BJ (cell line): ENCODE data around the gene DPYD. TPM values are rescaled to one million over a fixed set of nuclear protein-coding genes. Genes with fewer than 3 reads are reported as not detected.

Experiments used
- CTCF ChIA-PET: fragments of 350-600 bp; formaldehyde crosslinking; extraction: SDS; loops from one replicate; lab custom pipeline; 2021; ENCODE audit warnings: antibody characterized with exemption, inconsistent platforms; lab: Yijun Ruan, JAX
- POLR2A ChIA-PET: fragments of 300-600 bp; sonication (Branson Sonifier 250); formaldehyde crosslinking; extraction: SDS; loops from one replicate; lab custom pipeline; 2021; ENCODE audit warnings: antibody characterized with exemption; lab: Charles Lee
- DNase-seq: peaks from one replicate; pipeline ENCODE4 v3.0.0-alpha.2; 2011; ENCODE audit warnings: low read depth
- H3K27me3 ChIP-seq: 2 replicates; pipeline ENCODE4 v1.6.0; 2011; ENCODE audit warnings: low read length; ENCODE audit not compliant: control insufficient read depth, insufficient read depth
- H3K36me3 ChIP-seq: 2 replicates; pipeline ENCODE4 v1.5.1; 2011; ENCODE audit warnings: low read length; ENCODE audit not compliant: control insufficient read depth, insufficient read depth
- H3K4me3 ChIP-seq: 2 replicates; pipeline ENCODE4 v1.5.1; 2011; ENCODE audit warnings: low read depth, mild to moderate bottlenecking, control low read depth, low read length
- CTCF ChIP-seq: IDR thresholded peaks from 2 replicates; pipeline ENCODE4 v1.5.1; 2011; ENCODE audit warnings: low read depth, mild to moderate bottlenecking, control low read depth, inconsistent platforms, low read length, moderate library complexity; ENCODE audit not compliant: insufficient read depth
- polyA plus RNA-seq: library from polyadenylated mRNA; depleted of rRNA; stranded (reverse); fragments of >200 nt; gene quantifications from 2 replicates; pipeline ENCODE4 v1.2.3, GENCODE V29; 2011

Gene DPYD
- polyA plus RNA-seq, 1 experiment, result 13.1 TPM

- DNase-seq, result no peak
- Histone ChIP-seq H3K27me3 (no peaks in the 10 kb centered on the region), H3K36me3 (no peaks in the 10 kb centered on the region), H3K4me3 (no peak overlapping the region)
- ChIA-PET CTCF (no interaction called here), POLR2A (no interaction called here)
- TF ChIP-seq CTCF, result no peak
Measured at GRCh38 chr1:97867127-97867526, 53.7 kb downstream of the DPYD start.

- no peak for DNase-seq
- CTCF ChIA-PET, result interaction anchor here (0.6 to 1.0 kb wide), 2 partner anchors 8 to 184 kb away, joined by 3 to 4 read pairs; no protein-coding TSS in a partner anchor
- no peaks in the 10 kb centered on the region for H3K27me3 ChIP-seq
- no peaks in the 10 kb centered on the region for H3K36me3 ChIP-seq
- POLR2A ChIA-PET, result no interaction called here
- no peak overlapping the region for H3K4me3 ChIP-seq
- TF ChIP-seq CTCF, result no peak
Measured at GRCh38 chr1:97864615-97865014, 56.2 kb downstream of the DPYD start.

GRCh38 chr1:97853221-97853620, 67.6 kb downstream of the DPYD start:
- Histone ChIP-seq H3K4me3 (no peak overlapping the region), H3K36me3 (peaks cover 2% of the 10 kb centered on the region; the same call in 1 of the 2 replicates), H3K27me3 (no peaks in the 10 kb centered on the region)
- ChIA-PET POLR2A (no interaction called here), CTCF (interaction anchor here (0.6 kb wide), 1 partner anchor 20 kb away, joined by 3 read pairs; no protein-coding TSS in a partner anchor)
- no peak for TF ChIP-seq CTCF
- no peak for DNase-seq

GRCh38 chr1:97849345-97850340, 71.2 kb downstream of the DPYD start:
- peak; percentile 71 for DNase-seq
- Histone ChIP-seq H3K4me3 (no peak overlapping the region), H3K36me3 (peaks cover 6% of the 10 kb centered on the region), H3K27me3 (no peaks in the 10 kb centered on the region)
- POLR2A ChIA-PET, result no interaction called here
- TF ChIP-seq CTCF, result no peak
- CTCF ChIA-PET, result no interaction called here

GRCh38 chr1:97845805-97846204, 75.0 kb downstream of the DPYD start:
- ChIA-PET CTCF (interaction anchor here (0.6 kb wide), 1 partner anchor 12 kb away, joined by 3 read pairs; no protein-coding TSS in a partner anchor), POLR2A (interaction anchor here (0.6 kb wide), 1 partner anchor 112 kb away, joined by 4 read pairs; no protein-coding TSS in a partner anchor)
- no peak for TF ChIP-seq CTCF
- no peak for DNase-seq
- no peaks in the 10 kb centered on the region for H3K27me3 ChIP-seq
- peaks cover 6% of the 10 kb centered on the region for H3K36me3 ChIP-seq
- H3K4me3 ChIP-seq, result no peak overlapping the region
